GM23338 (cell line): Measurements from ENCODE around the gene ERAP2. TPM values are rescaled to one million over a fixed set of nuclear protein-coding genes. Genes with fewer than 3 reads are reported as not detected.

Experiments
- ATAC-seq: fragments of 200-7000 bp; cut with Tn5 transposase; 3 replicates; pipeline ENCODE4 v1.9.1; 2020
- DNase-seq: peaks from one replicate; pipeline ENCODE4 v3.0.0-alpha.2; 2015; ENCODE audit warnings: low spot score
- H2AFZ ChIP-seq: fragments of 200-600 bp; sonication (generic); 2 replicates; pipeline ENCODE4 v1.8.0; 2016; ENCODE audit warnings: antibody characterized with exemption, mild to moderate bottlenecking, moderate library complexity
- H3F3A ChIP-seq: fragments of 200-600 bp; sonication (generic); replicated peaks from 2 replicates; pipeline ENCODE4 v1.8.0; 2017; ENCODE audit warnings: antibody characterized with exemption, mixed run types, low read depth
- H3K27ac ChIP-seq: fragments of 200-600 bp; sonication (generic); 2 replicates; pipeline ENCODE4 v1.6.1; 2016; ENCODE audit warnings: low read depth
- H3K27me3 ChIP-seq: fragments of 200-600 bp; sonication (generic); 2 replicates; pipeline ENCODE4 v1.8.0; 2016; ENCODE audit warnings: mild to moderate bottlenecking, mixed run types, moderate library complexity; ENCODE audit not compliant: insufficient read depth
- H3K36me3 ChIP-seq: fragments of 200-600 bp; sonication (generic); 2 replicates; pipeline ENCODE4 v1.8.0; 2016; ENCODE audit warnings: mild to moderate bottlenecking; ENCODE audit not compliant: insufficient read depth
- H3K4me1 ChIP-seq: fragments of 200-600 bp; sonication (generic); 2 replicates; pipeline ENCODE4 v1.8.0; 2016; ENCODE audit warnings: mild to moderate bottlenecking, moderate library complexity; ENCODE audit not compliant: insufficient read depth
- H3K4me2 ChIP-seq: fragments of 200-600 bp; sonication (generic); 2 replicates; pipeline ENCODE4 v1.7.1; 2017; ENCODE audit warnings: mixed run types
- H3K4me3 ChIP-seq: fragments of 200-600 bp; sonication (generic); 2 replicates; pipeline ENCODE4 v1.6.1; 2016; ENCODE audit warnings: mixed run types
- H3K79me2 ChIP-seq: fragments of 200-600 bp; sonication (generic); replicated peaks from 2 replicates; pipeline ENCODE4 v1.8.0; 2017; ENCODE audit warnings: mild to moderate bottlenecking; ENCODE audit not compliant: insufficient read depth
- H3K9me2 ChIP-seq: fragments of 200-600 bp; sonication (generic); 2 replicates; pipeline ENCODE4 v1.8.0; 2017; ENCODE audit not compliant: insufficient read depth
- H4K20me1 ChIP-seq: fragments of 200-600 bp; sonication (generic); replicated peaks from 2 replicates; pipeline ENCODE4 v1.8.0; 2017; ENCODE audit warnings: mild to moderate bottlenecking; ENCODE audit not compliant: insufficient read depth
- H3K27ac Mint-ChIP-seq: 2 replicates; pipeline ENCODE4 v1.8.0; 2020; ENCODE audit warnings: inconsistent platforms, mild to moderate bottlenecking, moderate library complexity, mixed read lengths
- H3K27me3 Mint-ChIP-seq: 3 replicates; pipeline ENCODE4 v1.8.0; 2022; ENCODE audit warnings: low read depth, mild to moderate bottlenecking, moderate library complexity, mixed read lengths, inconsistent platforms; ENCODE audit not compliant: insufficient read depth, poor library complexity
- H3K36me3 Mint-ChIP-seq: 3 replicates; pipeline ENCODE4 v1.8.0; 2021; ENCODE audit warnings: low read depth, mild to moderate bottlenecking, inconsistent platforms, moderate library complexity, mixed read lengths
- H3K4me1 Mint-ChIP-seq: 3 replicates; pipeline ENCODE4 v1.8.0; 2020; ENCODE audit warnings: mild to moderate bottlenecking, inconsistent platforms, mixed read lengths
- H3K4me3 Mint-ChIP-seq: 3 replicates; pipeline ENCODE4 v1.8.0; 2021; ENCODE audit warnings: moderate library complexity, mild to moderate bottlenecking, inconsistent platforms, mixed read lengths
- H3K9me3 Mint-ChIP-seq: 3 replicates; pipeline ENCODE4 v1.8.0; 2020; ENCODE audit warnings: moderate library complexity, mild to moderate bottlenecking, inconsistent platforms, mixed read lengths
- CREB1 ChIP-seq: fragments of 250-450 bp; sonication (Bioruptor Pico); IDR thresholded peaks from 2 replicates; pipeline ENCODE4 v1.5.0; 2020; ENCODE audit warnings: low read depth, mild to moderate bottlenecking, moderate library complexity
- EZH2 ChIP-seq: fragments of 200-600 bp; sonication (generic); IDR thresholded peaks from one replicate; pipeline ENCODE4 v1.8.0; 2017; ENCODE audit warnings: antibody characterized with exemption, mild to moderate bottlenecking, low read depth; ENCODE audit not compliant: unreplicated experiment
- EZH2phosphoT487 ChIP-seq: fragments of 200-600 bp; sonication (generic); IDR thresholded peaks from one replicate; pipeline ENCODE4 v1.8.1; 2018; ENCODE audit warnings: antibody characterized with exemption; ENCODE audit not compliant: unreplicated experiment
- JUNB ChIP-seq: IDR thresholded peaks from one replicate; pipeline ENCODE4 v1.6.1; 2016; ENCODE audit warnings: antibody characterized with exemption; ENCODE audit not compliant: unreplicated experiment
- NANOG ChIP-seq: IDR thresholded peaks from 2 replicates; pipeline ENCODE4 v1.6.1; 2016; ENCODE audit warnings: antibody characterized with exemption, borderline replicate concordance
- POLR2AphosphoS5 ChIP-seq: IDR thresholded peaks from 2 replicates; pipeline ENCODE4 v1.6.1; 2016; ENCODE audit warnings: antibody characterized with exemption, low read depth
- ZNF114 ChIP-seq: fragments of 250-450 bp; sonication (Bioruptor Pico); IDR thresholded peaks from 2 replicates; pipeline ENCODE4 v1.5.0; 2020; ENCODE audit warnings: mild to moderate bottlenecking, moderate library complexity
- ZNF331 ChIP-seq: fragments of 250-450 bp; sonication (Bioruptor Pico); IDR thresholded peaks from 2 replicates; pipeline ENCODE4 v1.5.0; 2020; ENCODE audit warnings: low read depth, mild to moderate bottlenecking, moderate library complexity
- polyA plus RNA-seq: library from polyadenylated mRNA; unstranded; fragments of >200 nt; fragmentation: Nextera tagmentation; extraction: Ambion mirVana; gene quantifications from 2 replicates; pipeline ENCODE4 v1.2.1, GENCODE V29; 2016
- total RNA-seq: library from RNA; depleted of rRNA; stranded (reverse); fragments of >200 nt; shearing (Covaris generic); gene quantifications from 2 replicates; pipeline ENCODE4 v1.2.3, GENCODE V29; 2014
- TF ChIP-seq, protein P1 (sequence below): IDR thresholded peaks from 2 replicates; pipeline ENCODE4 v1.6.1; 2016; ENCODE audit warnings: antibody characterized with exemption
- TF ChIP-seq, protein P2 (sequence below), 2 experiments: fragments of 200-600 bp in 1 of 2; sonication (generic) in 1 of 2; conservative IDR thresholded peaks; 2 replicates each; pipeline versions ENCODE4 v1.5.1 to v1.6.1; 2016 to 2017; ENCODE audit warnings: antibody characterized with exemption in 2 of 2, low read depth in 2 of 2, mild to moderate bottlenecking in 2 of 2, moderate library complexity in 1 of 2
- TF ChIP-seq, protein P3 (sequence below): fragments of 250-450 bp; sonication (Bioruptor Pico); IDR thresholded peaks from 2 replicates; pipeline ENCODE4 v1.5.0; 2020; ENCODE audit warnings: mild to moderate bottlenecking, moderate library complexity

The ERAP2 gene
- total and polyA plus RNA-seq, 2 experiments from 2014 or later: 0.73 TPM; not detected in 1

DNA sequence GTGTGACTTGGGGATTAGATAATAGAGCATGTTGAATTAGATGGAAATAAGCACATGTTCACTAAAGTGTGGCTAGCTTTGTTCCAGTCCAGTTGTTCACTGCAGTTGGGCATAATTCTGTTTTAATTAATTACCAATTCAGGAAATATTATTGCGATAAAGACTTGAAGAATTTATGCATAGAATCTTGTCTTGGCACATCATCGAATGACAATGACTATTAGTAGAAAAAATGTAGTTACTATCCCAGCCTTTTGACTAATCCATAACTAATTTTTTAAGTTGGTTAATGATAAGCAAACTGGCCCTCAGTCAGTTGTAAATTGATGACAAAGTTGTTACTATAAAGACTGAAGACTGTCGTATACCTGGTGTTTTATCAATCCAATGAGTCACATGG is 70.1 kb downstream of the ERAP2 start:
- Histone ChIP-seq H3K79me2 (no peaks in the 10 kb centered on the region), H3K4me1 (peaks cover 18% of the 10 kb centered on the region; the same call in 1 of the 2 replicates), H3K27me3 (no peaks in the 10 kb centered on the region), H3K4me2 (no peak overlapping the region), H3K36me3 (no peaks in the 10 kb centered on the region), H4K20me1 (no peaks in the 10 kb centered on the region), H2AFZ (no peak overlapping the region), H3K4me3 (no peak overlapping the region), H3K9me2 (0 out of 2 replicates have a peak, but pooled peaks cover 3% of the 10 kb centered on the region), H3F3A (no peaks in the 10 kb centered on the region), H3K27ac (no peak overlapping the region)
- Mint-ChIP-seq H3K4me3 (no peak overlapping the region), H3K36me3 (peaks cover 12% of the 10 kb centered on the region; the same call in 2 of the 3 replicates), H3K27ac (no peak overlapping the region), H3K9me3 (peaks cover 11% of the 10 kb centered on the region; the same call in 2 of the 3 replicates), H3K27me3 (no peaks in the 10 kb centered on the region), H3K4me1 (peaks cover 10% of the 10 kb centered on the region)
- TF ChIP-seq ZNF114 (CRISPR knock-in tag) (no peak), NANOG (no peak), CREB1 (CRISPR knock-in tag) (no peak), EZH2phosphoT487 (no peak), POLR2AphosphoS5 (no peak), EZH2 (no peak)
- TF ChIP-seq, protein P1, sequence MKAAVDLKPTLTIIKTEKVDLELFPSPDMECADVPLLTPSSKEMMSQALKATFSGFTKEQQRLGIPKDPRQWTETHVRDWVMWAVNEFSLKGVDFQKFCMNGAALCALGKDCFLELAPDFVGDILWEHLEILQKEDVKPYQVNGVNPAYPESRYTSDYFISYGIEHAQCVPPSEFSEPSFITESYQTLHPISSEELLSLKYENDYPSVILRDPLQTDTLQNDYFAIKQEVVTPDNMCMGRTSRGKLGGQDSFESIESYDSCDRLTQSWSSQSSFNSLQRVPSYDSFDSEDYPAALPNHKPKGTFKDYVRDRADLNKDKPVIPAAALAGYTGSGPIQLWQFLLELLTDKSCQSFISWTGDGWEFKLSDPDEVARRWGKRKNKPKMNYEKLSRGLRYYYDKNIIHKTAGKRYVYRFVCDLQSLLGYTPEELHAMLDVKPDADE: no peak
- no peak for DNase-seq
- no peak for ATAC-seq

DNA sequence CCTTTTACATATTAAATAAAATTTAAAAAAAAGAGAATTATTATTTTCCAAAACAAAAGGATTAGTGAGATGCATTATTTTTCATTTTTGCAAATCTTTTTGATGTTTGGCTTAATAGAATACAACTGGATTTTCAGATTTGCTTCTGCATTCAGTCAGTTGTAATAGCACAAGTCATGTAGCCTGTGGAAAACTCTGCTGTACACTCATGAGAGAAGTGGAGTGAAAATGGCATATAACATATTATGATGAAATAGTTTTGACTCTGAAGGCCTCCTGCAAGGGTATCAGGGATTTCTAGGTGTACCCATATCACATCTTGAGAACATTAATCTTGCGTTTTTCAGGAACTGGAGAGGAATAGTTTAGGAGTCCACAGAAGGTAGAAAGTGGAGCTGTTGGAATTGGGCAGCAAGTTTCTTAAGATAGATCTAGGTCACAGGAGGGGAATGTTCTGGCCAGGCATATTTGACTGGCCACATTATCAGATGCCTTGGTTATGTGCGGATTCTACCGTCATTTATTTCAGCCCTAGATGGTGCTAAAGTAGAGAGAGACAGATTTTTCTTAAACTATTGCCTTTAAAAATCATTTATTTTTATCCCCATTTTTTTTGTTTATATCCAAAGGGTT is 75.9 kb downstream of the ERAP2 start:
- Histone ChIP-seq H3K27ac (no peak overlapping the region), H3K4me2 (no peak overlapping the region), H3K36me3 (no peaks in the 10 kb centered on the region), H4K20me1 (no peaks in the 10 kb centered on the region), H3K4me1 (peaks cover 4% of the 10 kb centered on the region; the same call in 1 of the 2 replicates), H3K4me3 (no peak overlapping the region), H2AFZ (no peak overlapping the region), H3K27me3 (no peaks in the 10 kb centered on the region), H3F3A (no peaks in the 10 kb centered on the region), H3K9me2 (no peaks in the 10 kb centered on the region), H3K79me2 (peaks cover 5% of the 10 kb centered on the region; the same call in 1 of the 2 replicates)
- Mint-ChIP-seq H3K27ac (no peak overlapping the region; the same call in 1 of the 2 replicates), H3K4me3 (no peak overlapping the region), H3K36me3 (peaks cover 12% of the 10 kb centered on the region; the same call in 2 of the 3 replicates), H3K4me1 (peaks cover 8% of the 10 kb centered on the region; the same call in 2 of the 3 replicates), H3K9me3 (peaks cover 11% of the 10 kb centered on the region; the same call in 2 of the 3 replicates), H3K27me3 (no peaks in the 10 kb centered on the region)
- DNase-seq (no peak), ATAC-seq (no peak)
- TF ChIP-seq, protein P2, sequence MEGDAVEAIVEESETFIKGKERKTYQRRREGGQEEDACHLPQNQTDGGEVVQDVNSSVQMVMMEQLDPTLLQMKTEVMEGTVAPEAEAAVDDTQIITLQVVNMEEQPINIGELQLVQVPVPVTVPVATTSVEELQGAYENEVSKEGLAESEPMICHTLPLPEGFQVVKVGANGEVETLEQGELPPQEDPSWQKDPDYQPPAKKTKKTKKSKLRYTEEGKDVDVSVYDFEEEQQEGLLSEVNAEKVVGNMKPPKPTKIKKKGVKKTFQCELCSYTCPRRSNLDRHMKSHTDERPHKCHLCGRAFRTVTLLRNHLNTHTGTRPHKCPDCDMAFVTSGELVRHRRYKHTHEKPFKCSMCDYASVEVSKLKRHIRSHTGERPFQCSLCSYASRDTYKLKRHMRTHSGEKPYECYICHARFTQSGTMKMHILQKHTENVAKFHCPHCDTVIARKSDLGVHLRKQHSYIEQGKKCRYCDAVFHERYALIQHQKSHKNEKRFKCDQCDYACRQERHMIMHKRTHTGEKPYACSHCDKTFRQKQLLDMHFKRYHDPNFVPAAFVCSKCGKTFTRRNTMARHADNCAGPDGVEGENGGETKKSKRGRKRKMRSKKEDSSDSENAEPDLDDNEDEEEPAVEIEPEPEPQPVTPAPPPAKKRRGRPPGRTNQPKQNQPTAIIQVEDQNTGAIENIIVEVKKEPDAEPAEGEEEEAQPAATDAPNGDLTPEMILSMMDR (conservative IDR thresholded peaks at IDR 0.05; ENCODE audit: low read depth in 2 of 2): no peak
- TF ChIP-seq JUNB (no peak), CREB1 (CRISPR knock-in tag) (no peak), NANOG (no peak), ZNF331 (no peak)
- TF ChIP-seq, protein P3, sequence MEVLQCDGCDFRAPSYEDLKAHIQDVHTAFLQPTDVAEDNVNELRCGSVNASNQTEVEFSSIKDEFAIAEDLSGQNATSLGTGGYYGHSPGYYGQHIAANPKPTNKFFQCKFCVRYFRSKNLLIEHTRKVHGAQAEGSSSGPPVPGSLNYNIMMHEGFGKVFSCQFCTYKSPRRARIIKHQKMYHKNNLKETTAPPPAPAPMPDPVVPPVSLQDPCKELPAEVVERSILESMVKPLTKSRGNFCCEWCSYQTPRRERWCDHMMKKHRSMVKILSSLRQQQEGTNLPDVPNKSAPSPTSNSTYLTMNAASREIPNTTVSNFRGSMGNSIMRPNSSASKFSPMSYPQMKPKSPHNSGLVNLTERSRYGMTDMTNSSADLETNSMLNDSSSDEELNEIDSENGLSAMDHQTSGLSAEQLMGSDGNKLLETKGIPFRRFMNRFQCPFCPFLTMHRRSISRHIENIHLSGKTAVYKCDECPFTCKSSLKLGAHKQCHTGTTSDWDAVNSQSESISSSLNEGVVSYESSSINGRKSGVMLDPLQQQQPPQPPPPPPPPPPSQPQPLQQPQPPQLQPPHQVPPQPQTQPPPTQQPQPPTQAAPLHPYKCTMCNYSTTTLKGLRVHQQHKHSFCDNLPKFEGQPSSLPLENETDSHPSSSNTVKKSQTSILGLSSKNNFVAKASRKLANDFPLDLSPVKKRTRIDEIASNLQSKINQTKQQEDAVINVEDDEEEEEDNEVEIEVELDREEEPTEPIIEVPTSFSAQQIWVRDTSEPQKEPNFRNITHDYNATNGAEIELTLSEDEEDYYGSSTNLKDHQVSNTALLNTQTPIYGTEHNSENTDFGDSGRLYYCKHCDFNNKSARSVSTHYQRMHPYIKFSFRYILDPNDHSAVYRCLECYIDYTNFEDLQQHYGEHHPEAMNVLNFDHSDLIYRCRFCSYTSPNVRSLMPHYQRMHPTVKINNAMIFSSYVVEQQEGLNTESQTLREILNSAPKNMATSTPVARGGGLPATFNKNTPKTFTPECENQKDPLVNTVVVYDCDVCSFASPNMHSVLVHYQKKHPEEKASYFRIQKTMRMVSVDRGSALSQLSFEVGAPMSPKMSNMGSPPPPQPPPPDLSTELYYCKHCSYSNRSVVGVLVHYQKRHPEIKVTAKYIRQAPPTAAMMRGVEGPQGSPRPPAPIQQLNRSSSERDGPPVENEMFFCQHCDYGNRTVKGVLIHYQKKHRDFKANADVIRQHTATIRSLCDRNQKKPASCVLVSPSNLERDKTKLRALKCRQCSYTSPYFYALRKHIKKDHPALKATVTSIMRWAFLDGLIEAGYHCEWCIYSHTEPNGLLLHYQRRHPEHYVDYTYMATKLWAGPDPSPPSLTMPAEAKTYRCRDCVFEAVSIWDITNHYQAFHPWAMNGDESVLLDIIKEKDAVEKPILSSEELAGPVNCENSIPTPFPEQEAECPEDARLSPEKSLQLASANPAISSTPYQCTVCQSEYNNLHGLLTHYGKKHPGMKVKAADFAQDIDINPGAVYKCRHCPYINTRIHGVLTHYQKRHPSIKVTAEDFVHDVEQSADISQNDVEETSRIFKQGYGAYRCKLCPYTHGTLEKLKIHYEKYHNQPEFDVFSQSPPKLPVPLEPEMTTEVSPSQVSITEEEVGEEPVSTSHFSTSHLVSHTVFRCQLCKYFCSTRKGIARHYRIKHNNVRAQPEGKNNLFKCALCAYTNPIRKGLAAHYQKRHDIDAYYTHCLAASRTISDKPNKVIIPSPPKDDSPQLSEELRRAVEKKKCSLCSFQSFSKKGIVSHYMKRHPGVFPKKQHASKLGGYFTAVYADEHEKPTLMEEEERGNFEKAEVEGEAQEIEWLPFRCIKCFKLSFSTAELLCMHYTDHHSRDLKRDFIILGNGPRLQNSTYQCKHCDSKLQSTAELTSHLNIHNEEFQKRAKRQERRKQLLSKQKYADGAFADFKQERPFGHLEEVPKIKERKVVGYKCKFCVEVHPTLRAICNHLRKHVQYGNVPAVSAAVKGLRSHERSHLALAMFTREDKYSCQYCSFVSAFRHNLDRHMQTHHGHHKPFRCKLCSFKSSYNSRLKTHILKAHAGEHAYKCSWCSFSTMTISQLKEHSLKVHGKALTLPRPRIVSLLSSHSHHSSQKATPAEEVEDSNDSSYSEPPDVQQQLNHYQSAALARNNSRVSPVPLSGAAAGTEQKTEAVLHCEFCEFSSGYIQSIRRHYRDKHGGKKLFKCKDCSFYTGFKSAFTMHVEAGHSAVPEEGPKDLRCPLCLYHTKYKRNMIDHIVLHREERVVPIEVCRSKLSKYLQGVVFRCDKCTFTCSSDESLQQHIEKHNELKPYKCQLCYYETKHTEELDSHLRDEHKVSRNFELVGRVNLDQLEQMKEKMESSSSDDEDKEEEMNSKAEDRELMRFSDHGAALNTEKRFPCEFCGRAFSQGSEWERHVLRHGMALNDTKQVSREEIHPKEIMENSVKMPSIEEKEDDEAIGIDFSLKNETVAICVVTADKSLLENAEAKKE (CRISPR knock-in tag): no peak
